Endothelial cell of umbilical vein (primary cell): ENCODE data around the gene RBM46. TPM values are rescaled to one million over a fixed set of nuclear protein-coding genes. Genes with fewer than 3 reads are reported as not detected.

Experiments used
- BruUV-seq: library from RNA; stranded (reverse); fragments of 400-500 nt; replicated peaks from 2 replicates; lab custom pipeline; 2021; lab: Mats Ljungman, UMichigan
- CTCF ChIA-PET: fragments of 300-600, 350-600 bp; sonication (Branson Sonifier 250); formaldehyde crosslinking; loops from one replicate; lab custom pipeline; 2021; ENCODE audit warnings: antibody characterized with exemption, inconsistent platforms; lab: Charles Lee
- POLR2A ChIA-PET: fragments of 300-600, 350-600 bp; sonication (Branson Sonifier 250); formaldehyde crosslinking; loops from one replicate; lab custom pipeline; 2021; ENCODE audit warnings: antibody characterized with exemption, inconsistent platforms; lab: Charles Lee
- DNase-seq: peaks from one replicate; pipeline ENCODE4 v3.0.0-alpha.2; 2011; ENCODE audit warnings: low read depth, low spot score
- FAIRE-seq: peaks from 2 replicates; lab custom pipeline; 2011; peaks lifted over from hg19 to GRCh38; lab: Jason Lieb, UNC
- H2AFZ ChIP-seq: 2 replicates; pipeline ENCODE4 v1.6.0; 2012; ENCODE audit warnings: low read depth, low read length, control low read depth, inconsistent platforms
- H3K27ac ChIP-seq: 2 replicates; pipeline ENCODE4 v1.5.1; 2011; ENCODE audit warnings: low read depth, mild to moderate bottlenecking, control low read depth, low read length, moderate library complexity; ENCODE audit not compliant: insufficient read depth
- H3K27me3 ChIP-seq, 2 experiments: 2 replicates each; pipeline versions ENCODE4 v1.6.0 to v1.6.1; 2011; ENCODE audit warnings: low read length in 2 of 2, mixed read lengths in 1 of 2; ENCODE audit not compliant: control insufficient read depth in 2 of 2, insufficient read depth in 2 of 2
- H3K36me3 ChIP-seq, 2 experiments: 2 replicates in 1 of 2; 3 replicates in 1 of 2; pipeline ENCODE4 v1.5.1; 2011; ENCODE audit warnings: low read length in 2 of 2, mild to moderate bottlenecking in 1 of 2, moderate library complexity in 1 of 2; ENCODE audit not compliant: control insufficient read depth in 2 of 2, insufficient read depth in 2 of 2; ENCODE audit errors: extremely low read depth in 1 of 2
- H3K4me1 ChIP-seq: 3 replicates; pipeline ENCODE4 v1.5.1; 2011; ENCODE audit warnings: mild to moderate bottlenecking, low read length; ENCODE audit not compliant: control insufficient read depth, insufficient read depth; ENCODE audit errors: extremely low read depth
- H3K4me2 ChIP-seq: 2 replicates; pipeline ENCODE4 v1.6.1; 2011; ENCODE audit warnings: low read length, control low read depth, mixed read lengths; ENCODE audit not compliant: insufficient read depth
- H3K4me3 ChIP-seq, 3 experiments: fragments of 200-600 bp in 1 of 3; sonication (generic), shearing (Covaris generic) in 1 of 3; replicated peaks in 1 of 3; 2 replicates each; pipeline ENCODE4 v1.5.1; 2011 to 2016; ENCODE audit warnings: control low read depth in 3 of 3, low read length in 3 of 3, mild to moderate bottlenecking in 2 of 3, inconsistent platforms in 1 of 3, low read depth in 1 of 3, moderate library complexity in 1 of 3; ENCODE audit not compliant: insufficient read depth in 1 of 3
- H3K79me2 ChIP-seq: 2 replicates; pipeline ENCODE4 v1.6.0; 2012; ENCODE audit warnings: low read length, inconsistent platforms; ENCODE audit not compliant: control insufficient read depth, insufficient read depth
- H3K9ac ChIP-seq: replicated peaks from 2 replicates; pipeline ENCODE3; 2011; ENCODE audit warnings: low read length, control low read depth; ENCODE audit not compliant: insufficient read depth; ENCODE audit errors: extremely low read depth
- H3K9me1 ChIP-seq: replicated peaks from 3 replicates; pipeline ENCODE4 v1.6.0; 2011; ENCODE audit warnings: mild to moderate bottlenecking, low read length; ENCODE audit not compliant: control insufficient read depth, insufficient read depth; ENCODE audit errors: extremely low read depth
- H3K9me3 ChIP-seq: replicated peaks from 2 replicates; pipeline ENCODE4 v1.5.1; 2012; ENCODE audit warnings: low read length, inconsistent platforms; ENCODE audit not compliant: control insufficient read depth, insufficient read depth
- H4K20me1 ChIP-seq: replicated peaks from 2 replicates; pipeline ENCODE3; 2011; ENCODE audit warnings: mild to moderate bottlenecking, low read length; ENCODE audit not compliant: control insufficient read depth, insufficient read depth; ENCODE audit errors: extremely low read depth
- CTCF ChIP-seq, 2 donors: IDR thresholded peaks; 1 replicate in 1 of 2; 2 replicates in 1 of 2; pipeline ENCODE4 v1.5.1; 2011; ENCODE audit warnings: low read length in 2 of 2, mild to moderate bottlenecking in 2 of 2, moderate library complexity in 2 of 2, control low read depth in 1 of 2, inconsistent platforms in 1 of 2, low read depth in 1 of 2; ENCODE audit not compliant: insufficient read depth in 1 of 2; ENCODE audit errors: extremely low read depth in 1 of 2
- EZH2 ChIP-seq: IDR thresholded peaks from 2 replicates; pipeline ENCODE4 v1.6.1; 2012; ENCODE audit warnings: borderline replicate concordance, low read depth, mild to moderate bottlenecking, moderate library complexity, low read length, inconsistent platforms; ENCODE audit not compliant: severe bottlenecking
- FOS ChIP-seq: IDR thresholded peaks from 2 replicates; pipeline ENCODE4 v1.6.1; 2011; ENCODE audit warnings: mild to moderate bottlenecking, low read length, moderate library complexity, borderline replicate concordance; ENCODE audit not compliant: insufficient read depth
- GATA2 ChIP-seq: IDR thresholded peaks from 2 replicates; pipeline ENCODE4 v1.7.0; 2011; ENCODE audit warnings: low read depth, mild to moderate bottlenecking, moderate library complexity, mixed read lengths, low read length; ENCODE audit not compliant: insufficient read length, insufficient read depth
- JUN ChIP-seq: IDR thresholded peaks from 2 replicates; pipeline ENCODE4 v1.6.1; 2011; ENCODE audit warnings: borderline replicate concordance, low read depth; ENCODE audit not compliant: insufficient read length, insufficient read depth
- MAX ChIP-seq: IDR thresholded peaks from 2 replicates; pipeline ENCODE4 v1.6.1; 2011; ENCODE audit not compliant: insufficient read depth, insufficient read length
- MYC ChIP-seq: IDR thresholded peaks from one replicate; pipeline ENCODE4 v1.6.1; 2011; ENCODE audit warnings: mild to moderate bottlenecking, low read depth, low read length
- POLR2A ChIP-seq: IDR thresholded peaks from 2 replicates; pipeline ENCODE4 v1.6.1; 2012; ENCODE audit warnings: low read depth, mild to moderate bottlenecking, control low read depth, low read length
- POLR2AphosphoS5 ChIP-seq: IDR thresholded peaks from 2 replicates; pipeline ENCODE4 v1.6.1; 2012; ENCODE audit warnings: low read depth, mild to moderate bottlenecking, control low read depth, low read length, moderate library complexity; ENCODE audit not compliant: insufficient read depth
- dilution Hi-C: fragments of 300-500 bp; cut with MboI; formaldehyde crosslinking; loops from one replicate; pipeline ENCODE4 v1.15.0; 2019; ENCODE audit warnings: low sequenced_read_pairs; ENCODE audit not compliant: extremely low pct_ligation_motif_present
- intact Hi-C: fragments of 100-400 bp; cut with micrococcal nuclease; formaldehyde crosslinking; loops from one replicate; pipeline ENCODE4 v1.10.0; 2022
- polyA plus RNA-seq, 4 experiments: library from polyadenylated mRNA; depleted of rRNA in 3 of 4; stranded (reverse) in 3 of 4; unstranded in 1 of 4; fragments of >200 nt; gene quantifications; 2 replicates each; pipeline versions ENCODE4 v1.2.1 to v1.2.3, GENCODE V29; 2011 to 2012; ENCODE audit warnings: missing spikeins in 1 of 4
- total RNA-seq: library from RNA; stranded (reverse); gene quantifications from 2 replicates; pipeline ENCODE4 v1.2.3, GENCODE V29; 2021

Gene RBM46
- total and polyA plus RNA-seq, 2 donors (not counting 3 experiments of a cell fraction or from before 2014, with no cell fraction given), result not detected

- Histone ChIP-seq H3K79me2 (no peaks in the 10 kb centered on the region), H3K4me1 (no peaks in the 10 kb centered on the region), H3K36me3 (no peaks in the 10 kb centered on the region), H3K9me3 (no peaks in the 10 kb centered on the region), H3K27me3 (no peaks in the 10 kb centered on the region), H3K9ac (no peak overlapping the region), H2AFZ (no peak overlapping the region), H3K4me2 (no peak overlapping the region), H4K20me1 (no peaks in the 10 kb centered on the region), H3K9me1 (no peaks in the 10 kb centered on the region), H3K27ac (no peak overlapping the region), H3K4me3 (no peak overlapping the region)
- DNase-seq (no peak), FAIRE-seq (no peak)
- TF ChIP-seq GATA2, result no peak
- TF ChIP-seq MYC, result no peak
- no peak for TF ChIP-seq JUN
- no peak for TF ChIP-seq CTCF (IDR thresholded peaks at IDR 0.05; ENCODE audit: extremely low read depth in 1 of 2, insufficient read depth in 1 of 2, low read depth in 1 of 2, low read length in 2 of 2)
- TF ChIP-seq POLR2A, result no peak
- TF ChIP-seq FOS, result no peak
- TF ChIP-seq POLR2AphosphoS5, result no peak
- no peak for TF ChIP-seq MAX
- no peak for TF ChIP-seq EZH2
- CTCF ChIA-PET, result no interaction called here
- POLR2A ChIA-PET, result no interaction called here
- intact Hi-C loops (no loop called here), dilution Hi-C loops (no loop called here)
- no TSS peak for BruUV-seq
Measured at GRCh38 chr4:154836513-154836912, 55.4 kb downstream of the RBM46 start.
